Chondrocyte (in vitro differentiated cells): ENCODE measurements around the gene PPHLN1. TPM values are rescaled to one million over a fixed set of nuclear protein-coding genes. Genes with fewer than 3 reads are reported as not detected.

Source experiments
- DNase-seq: peaks from one replicate; pipeline ENCODE4 v3.0.0; 2021; ENCODE audit warnings: mixed read lengths, low spot score
- H3K27ac Mint-ChIP-seq: one replicate; pipeline ENCODE4 v1.8.0; 2021; ENCODE audit warnings: mild to moderate bottlenecking, moderate library complexity, mixed read lengths; ENCODE audit not compliant: unreplicated experiment
- H3K27me3 Mint-ChIP-seq: 2 replicates; pipeline ENCODE4 v1.8.0; 2021; ENCODE audit warnings: low read depth, mixed read lengths
- H3K36me3 Mint-ChIP-seq: 2 replicates; pipeline ENCODE4 v1.8.0; 2021; ENCODE audit warnings: low read depth, mixed read lengths
- H3K4me1 Mint-ChIP-seq: 2 replicates; pipeline ENCODE4 v1.8.0; 2021; ENCODE audit warnings: low read depth, mild to moderate bottlenecking, mixed read lengths
- H3K4me3 Mint-ChIP-seq: one replicate; pipeline ENCODE4 v1.8.0; 2021; ENCODE audit warnings: mild to moderate bottlenecking, moderate library complexity, mixed read lengths; ENCODE audit not compliant: unreplicated experiment
- H3K9me3 Mint-ChIP-seq: 2 replicates; pipeline ENCODE4 v1.8.0; 2021; ENCODE audit warnings: low read depth, mixed read lengths
- CTCF ChIP-seq: fragments of 200-600 bp; sonication (generic); IDR thresholded peaks from 2 replicates; pipeline ENCODE4 v1.5.0; 2021; ENCODE audit warnings: antibody characterized with exemption, mild to moderate bottlenecking, moderate library complexity
- total RNA-seq: library from RNA; stranded (reverse); gene quantifications from 3 replicates; pipeline ENCODE4 v1.2.1, GENCODE V29; 2021

PPHLN1 gene
- total RNA-seq, 1 donor from 2014 or later: 49.7 TPM

GRCh38 chr12:42320796-42321195 is 5.2 kb upstream of the PPHLN1 start:
- H3K4me1 Mint-ChIP-seq: peaks cover 8% of the 10 kb centered on the region
- H3K36me3 Mint-ChIP-seq: peaks cover 8% of the 10 kb centered on the region
- no peaks in the 10 kb centered on the region for H3K27me3 Mint-ChIP-seq
- no peak overlapping the region for H3K27ac Mint-ChIP-seq
- TF ChIP-seq CTCF: no peak
- no peak for DNase-seq
- no peaks in the 10 kb centered on the region for H3K9me3 Mint-ChIP-seq
- no peak overlapping the region for H3K4me3 Mint-ChIP-seq

- Mint-ChIP-seq H3K9me3 (no peaks in the 10 kb centered on the region), H3K27ac (no peak overlapping the region), H3K4me1 (peaks cover 17% of the 10 kb centered on the region), H3K4me3 (no peak overlapping the region), H3K27me3 (no peaks in the 10 kb centered on the region), H3K36me3 (peaks cover 7% of the 10 kb centered on the region)
- no peak for DNase-seq
- TF ChIP-seq CTCF: no peak
These were observed 3.4 kb upstream of the PPHLN1 start for GRCh38 chr12:42322567-42322966.

- peaks cover 29% of the 10 kb centered on the region for H3K4me1 Mint-ChIP-seq
- H3K9me3 Mint-ChIP-seq: no peaks in the 10 kb centered on the region
- no peak overlapping the region for H3K4me3 Mint-ChIP-seq
- no peak for DNase-seq
- no peak overlapping the region for H3K27ac Mint-ChIP-seq
- peaks cover 7% of the 10 kb centered on the region for H3K36me3 Mint-ChIP-seq
- no peaks in the 10 kb centered on the region for H3K27me3 Mint-ChIP-seq
- TF ChIP-seq CTCF: no peak
These were observed 2.1 kb upstream of the PPHLN1 start for GRCh38 chr12:42323856-42324255.

GRCh38 chr12:42325326-42325652 is 678 bp upstream of the PPHLN1 start:
- H3K27ac Mint-ChIP-seq: peak overlapping the region; percentile 94

DNA sequence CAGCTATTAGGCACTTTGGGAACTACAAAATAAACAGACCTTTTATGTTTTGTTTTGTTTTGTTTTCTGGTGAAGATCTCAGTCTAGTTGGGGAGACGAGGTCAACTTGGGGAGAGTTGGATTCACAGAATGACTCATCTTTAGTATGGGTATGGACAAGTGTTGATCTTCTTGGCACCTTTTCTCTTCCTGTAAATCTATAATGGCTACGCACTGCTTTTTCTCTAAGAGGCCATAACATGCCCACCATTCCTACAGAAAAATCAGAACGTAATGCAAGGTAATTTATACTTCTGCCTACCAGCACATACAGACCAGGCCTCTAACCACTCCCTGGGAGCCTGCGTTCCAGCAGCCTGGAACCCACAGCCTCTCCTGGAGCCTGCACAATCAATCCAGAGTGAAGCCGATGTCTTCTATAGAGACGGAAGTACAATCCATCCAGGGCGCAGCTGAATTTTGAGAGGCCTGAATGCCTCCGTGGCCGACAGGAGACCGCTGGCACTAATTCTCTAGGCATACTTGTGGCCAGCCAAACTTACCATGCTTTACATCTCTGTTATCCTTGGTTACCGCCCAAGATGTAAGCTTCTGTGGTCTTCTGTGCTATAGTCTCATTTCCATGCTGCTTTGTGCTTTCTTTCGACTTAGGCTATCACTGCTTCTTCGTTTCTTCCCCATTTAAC is 717 bp downstream of the PPHLN1 start:
- no peak for DNase-seq
- no peaks in the 10 kb centered on the region for H3K27me3 Mint-ChIP-seq
- no peaks in the 10 kb centered on the region for H3K9me3 Mint-ChIP-seq
- H3K4me1 Mint-ChIP-seq: peaks cover 38% of the 10 kb centered on the region
- peaks cover 1% of the 10 kb centered on the region for H3K36me3 Mint-ChIP-seq
- peak overlapping the region; percentile 94 for H3K27ac Mint-ChIP-seq
- no peak for TF ChIP-seq CTCF
- H3K4me3 Mint-ChIP-seq: peak overlapping the region; percentile 95

More at GRCh38 chr12:42325326-42325652, 678 bp upstream of the PPHLN1 start:
- H3K4me1 Mint-ChIP-seq: peaks cover 33% of the 10 kb centered on the region
- no peak for DNase-seq
- peaks cover 7% of the 10 kb centered on the region for H3K36me3 Mint-ChIP-seq
- peak overlapping the region; percentile 95 for H3K4me3 Mint-ChIP-seq
- TF ChIP-seq CTCF: no peak
- no peaks in the 10 kb centered on the region for H3K27me3 Mint-ChIP-seq
- no peaks in the 10 kb centered on the region for H3K9me3 Mint-ChIP-seq
